HG02588 (cell line): ENCODE measurements around the gene EPHB2.

Source experiments
- ATAC-seq: cut with Tn5 transposase; IDR thresholded peaks from one replicate; pipeline ENCODE4 v1.9.1; 2021; ENCODE audit warnings: mild to moderate bottlenecking, moderate library complexity; ENCODE audit not compliant: unreplicated experiment

The EPHB2 gene

GRCh38 chr1:22852144-22852655 lies 141.6 kb downstream of the EPHB2 start:
- ATAC-seq, result no peak

- no peak for ATAC-seq
These were observed 143.1 kb downstream of the EPHB2 start for GRCh38 chr1:22853651-22854185.

GRCh38 chr1:22854688-22855565 lies 144.3 kb downstream of the EPHB2 start:
- no peak for ATAC-seq

GRCh38 chr1:22855668-22856606 lies 145.3 kb downstream of the EPHB2 start:
- no peak for ATAC-seq

GRCh38 chr1:22857661-22858060 lies 147.0 kb downstream of the EPHB2 start:
- no peak for ATAC-seq

- no peak for ATAC-seq
These were observed 149.8 kb downstream of the EPHB2 start for GRCh38 chr1:22860414-22860800.

- no peak for ATAC-seq
These were observed 150.3 kb downstream of the EPHB2 start for GRCh38 chr1:22860883-22861385.

GRCh38 chr1:22861764-22862440 lies 151.3 kb downstream of the EPHB2 start:
- no peak for ATAC-seq

GRCh38 chr1:22862752-22863151 lies 152.1 kb downstream of the EPHB2 start:
- no peak for ATAC-seq

- ATAC-seq, result no peak
These were observed 153.1 kb downstream of the EPHB2 start for GRCh38 chr1:22863766-22864165.

- ATAC-seq, result no peak
These were observed 154.2 kb downstream of the EPHB2 start for GRCh38 chr1:22864886-22865285.

- ATAC-seq, result no peak
These were observed 155.1 kb downstream of the EPHB2 start for GRCh38 chr1:22865736-22866135.

GRCh38 chr1:22866868-22867267 lies 156.2 kb downstream of the EPHB2 start:
- ATAC-seq, result no peak

- no peak for ATAC-seq
These were observed 157.7 kb downstream of the EPHB2 start for GRCh38 chr1:22868331-22868730.

- no peak for ATAC-seq
These were observed 158.7 kb downstream of the EPHB2 start for GRCh38 chr1:22869325-22869724.

GRCh38 chr1:22870201-22870871 lies 159.7 kb downstream of the EPHB2 start:
- no peak for ATAC-seq

GRCh38 chr1:22872981-22873664 lies 162.5 kb downstream of the EPHB2 start:
- no peak for ATAC-seq

- no peak for ATAC-seq
These were observed 164.1 kb downstream of the EPHB2 start for GRCh38 chr1:22874785-22875184.

- ATAC-seq, result no peak
These were observed 164.6 kb downstream of the EPHB2 start for GRCh38 chr1:22875241-22875640.
